Epithelial cell of esophagus (primary cell): ENCODE results near the gene IL36G.

Experiments used
- DNase-seq: peaks from one replicate; pipeline ENCODE4 v3.0.0; 2010; ENCODE audit warnings: low read depth
- H3K4me3 ChIP-seq: 2 replicates; pipeline ENCODE4 v1.5.1; 2011; ENCODE audit warnings: mild to moderate bottlenecking, low read length, control low read depth
- TF ChIP-seq, protein P1 (sequence below): IDR thresholded peaks from 2 replicates; pipeline ENCODE4 v1.5.1; 2011; ENCODE audit warnings: low read depth, mild to moderate bottlenecking, low read length, control low read depth, inconsistent platforms; ENCODE audit not compliant: insufficient read depth; ENCODE audit errors: missing control alignments

Gene IL36G

DNA sequence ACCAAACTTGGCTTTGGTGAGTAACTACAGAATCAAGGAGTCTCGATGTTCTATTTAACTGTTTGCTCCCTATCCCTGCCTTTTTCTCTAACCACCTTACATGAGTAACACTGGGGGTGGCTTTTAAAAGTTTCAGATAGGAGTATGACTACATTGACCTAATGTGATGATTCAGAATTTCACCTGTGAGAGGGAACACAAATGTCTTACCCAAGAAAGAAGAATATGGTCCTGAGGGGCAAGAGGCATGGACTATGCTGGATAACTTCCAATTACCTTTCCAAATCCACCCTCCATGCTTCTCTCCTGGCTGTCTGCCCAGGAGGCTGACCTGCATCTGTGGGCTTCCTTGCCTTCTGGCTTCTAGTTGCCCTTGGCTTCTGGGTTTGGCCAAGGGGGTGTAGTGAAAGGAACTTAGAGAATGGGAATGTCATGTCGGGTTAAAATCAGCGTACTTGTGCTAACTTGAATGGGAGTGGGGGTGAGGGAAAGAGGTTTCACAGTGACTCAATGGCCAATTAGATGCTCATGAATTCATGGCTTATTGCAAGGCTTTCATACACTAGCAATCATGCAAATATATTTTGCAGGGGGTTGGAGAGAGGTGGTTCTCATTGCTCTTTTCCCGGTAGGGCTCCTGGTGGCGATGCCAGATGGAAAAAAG, 5.3 kb upstream of the IL36G start:
- TF ChIP-seq, protein P1, sequence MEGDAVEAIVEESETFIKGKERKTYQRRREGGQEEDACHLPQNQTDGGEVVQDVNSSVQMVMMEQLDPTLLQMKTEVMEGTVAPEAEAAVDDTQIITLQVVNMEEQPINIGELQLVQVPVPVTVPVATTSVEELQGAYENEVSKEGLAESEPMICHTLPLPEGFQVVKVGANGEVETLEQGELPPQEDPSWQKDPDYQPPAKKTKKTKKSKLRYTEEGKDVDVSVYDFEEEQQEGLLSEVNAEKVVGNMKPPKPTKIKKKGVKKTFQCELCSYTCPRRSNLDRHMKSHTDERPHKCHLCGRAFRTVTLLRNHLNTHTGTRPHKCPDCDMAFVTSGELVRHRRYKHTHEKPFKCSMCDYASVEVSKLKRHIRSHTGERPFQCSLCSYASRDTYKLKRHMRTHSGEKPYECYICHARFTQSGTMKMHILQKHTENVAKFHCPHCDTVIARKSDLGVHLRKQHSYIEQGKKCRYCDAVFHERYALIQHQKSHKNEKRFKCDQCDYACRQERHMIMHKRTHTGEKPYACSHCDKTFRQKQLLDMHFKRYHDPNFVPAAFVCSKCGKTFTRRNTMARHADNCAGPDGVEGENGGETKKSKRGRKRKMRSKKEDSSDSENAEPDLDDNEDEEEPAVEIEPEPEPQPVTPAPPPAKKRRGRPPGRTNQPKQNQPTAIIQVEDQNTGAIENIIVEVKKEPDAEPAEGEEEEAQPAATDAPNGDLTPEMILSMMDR = no peak
- no peak overlapping the region for H3K4me3 ChIP-seq
- peak; percentile 95 for DNase-seq

DNA sequence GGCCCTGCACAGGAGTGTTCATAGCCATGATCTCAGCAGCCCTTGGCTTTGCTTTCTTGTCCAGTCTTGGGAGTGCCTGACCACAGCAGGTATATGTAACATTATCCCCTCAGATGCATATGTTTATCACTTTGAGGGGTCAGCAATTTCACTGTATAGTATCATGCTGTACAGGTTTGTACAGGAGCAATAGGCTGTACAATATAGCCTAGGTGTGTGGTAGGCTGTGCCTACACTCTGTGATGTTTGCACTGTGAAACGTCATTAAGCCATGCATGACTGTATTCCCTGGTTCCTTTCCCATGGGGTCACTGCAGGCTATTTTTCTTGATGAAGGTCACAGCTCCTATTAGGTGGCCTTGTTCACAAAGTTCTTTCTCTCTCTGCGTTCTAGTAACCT, 4.7 kb upstream of the IL36G start:
- DNase-seq = peak; percentile 77
- TF ChIP-seq, protein P1 = no peak
- H3K4me3 ChIP-seq = no peak overlapping the region

DNA sequence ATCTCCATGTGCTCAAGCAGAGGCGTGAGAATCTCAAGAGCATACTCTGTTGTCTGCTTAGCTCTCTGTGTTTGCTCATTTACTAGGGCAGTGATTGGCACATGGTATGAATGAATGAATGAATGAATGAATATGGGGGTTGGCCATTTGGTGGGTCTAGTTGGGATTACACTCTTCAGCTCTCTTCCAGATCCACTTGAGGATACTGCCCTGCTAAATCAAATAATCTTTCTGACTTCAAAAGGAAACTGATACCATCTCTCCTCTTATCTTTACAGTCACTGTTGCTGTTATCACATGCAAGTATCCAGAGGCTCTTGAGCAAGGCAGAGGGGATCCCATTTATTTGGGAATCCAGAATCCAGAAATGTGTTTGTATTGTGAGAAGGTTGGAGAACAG, 1.9 kb downstream of the IL36G start:
- TF ChIP-seq, protein P1 = no peak
- no peak for DNase-seq
- no peak overlapping the region for H3K4me3 ChIP-seq

DNA sequence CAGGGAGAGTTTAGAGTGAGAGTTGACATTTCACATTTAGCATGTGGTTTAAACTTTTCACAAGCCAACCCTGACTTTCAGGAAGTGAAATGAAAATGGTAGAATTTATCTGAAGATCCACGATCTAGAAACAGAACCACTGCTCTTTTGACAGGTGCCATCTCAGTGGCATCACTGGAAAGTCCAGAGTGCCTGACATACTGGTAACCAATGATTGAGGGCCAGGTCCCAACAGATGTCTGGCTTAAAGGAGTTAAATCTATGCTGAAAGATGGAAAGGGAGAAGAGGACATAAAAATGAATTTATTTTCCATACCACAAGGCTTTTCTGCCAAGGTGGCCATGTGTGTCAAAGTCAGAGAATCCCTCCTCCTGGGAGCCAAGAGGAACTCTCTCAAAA, 2.7 kb downstream of the IL36G start:
- TF ChIP-seq, protein P1 = no peak
- no peak for DNase-seq
- no peak overlapping the region for H3K4me3 ChIP-seq

DNA sequence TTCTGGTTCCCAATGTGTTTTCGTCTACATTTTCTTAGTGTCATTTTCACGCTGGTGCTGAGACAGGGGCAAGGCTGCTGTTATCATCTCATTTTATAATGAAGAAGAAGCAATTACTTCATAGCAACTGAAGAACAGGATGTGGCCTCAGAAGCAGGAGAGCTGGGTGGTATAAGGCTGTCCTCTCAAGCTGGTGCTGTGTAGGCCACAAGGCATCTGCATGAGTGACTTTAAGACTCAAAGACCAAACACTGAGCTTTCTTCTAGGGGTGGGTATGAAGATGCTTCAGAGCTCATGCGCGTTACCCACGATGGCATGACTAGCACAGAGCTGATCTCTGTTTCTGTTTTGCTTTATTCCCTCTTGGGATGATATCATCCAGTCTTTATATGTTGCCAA, 7.3 kb downstream of the IL36G start:
- DNase-seq = peak; percentile 28
- no peak overlapping the region for H3K4me3 ChIP-seq

DNA sequence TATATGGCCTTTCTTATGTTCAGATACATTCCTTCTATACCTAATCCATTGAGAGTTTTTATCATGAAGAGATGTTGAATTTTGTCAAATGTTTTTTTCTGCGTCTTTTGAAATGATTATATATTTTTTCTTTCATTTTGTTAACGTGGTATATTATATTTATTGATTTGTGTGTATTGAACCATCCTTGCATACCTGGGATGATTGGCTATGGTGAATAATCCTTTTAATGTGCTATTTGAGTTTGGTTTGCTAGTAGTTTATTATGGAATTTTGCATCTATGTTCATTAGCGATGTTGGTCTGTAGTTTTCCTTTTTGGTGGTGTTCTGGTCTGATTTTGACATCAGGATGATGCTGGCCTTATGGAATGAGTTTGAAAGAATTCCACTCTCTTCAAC, 11.8 kb downstream of the IL36G start:
- DNase-seq = no peak
- TF ChIP-seq, protein P1 = no peak
- H3K4me3 ChIP-seq = no peak overlapping the region

More for the DNA sequence above, 7.3 kb downstream of the IL36G start:
- TF ChIP-seq, protein P1 = no peak

DNA sequence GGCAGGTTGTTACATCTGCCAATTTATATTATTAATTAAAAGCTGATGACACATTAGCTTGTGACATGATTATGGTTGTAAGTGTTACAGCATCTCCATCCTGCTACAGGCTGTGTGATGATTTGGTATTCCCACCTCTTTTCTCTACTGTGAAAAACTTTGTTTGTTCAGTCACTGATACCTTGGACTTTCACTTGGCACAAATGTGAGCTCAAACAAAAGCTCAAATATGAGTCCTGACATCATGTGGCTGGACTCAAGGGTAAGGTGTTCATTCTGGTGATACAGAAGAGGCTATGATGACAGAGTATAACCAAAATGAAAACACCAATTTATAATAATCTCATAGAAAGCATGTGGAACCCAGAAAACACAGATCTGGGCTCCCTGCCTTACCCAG, 16.0 kb downstream of the IL36G start:
- no peak for DNase-seq
- TF ChIP-seq, protein P1 = no peak
- no peak overlapping the region for H3K4me3 ChIP-seq
